ENCODE data around the gene PELI1.

- TF ChIP-seq CTCF (IDR thresholded peaks at IDR 0.05) (no peak), POLR2A (IDR thresholded peaks at IDR 0.05) (no peak)
These were observed 20.4 kb upstream of the PELI1 start for GRCh38 chr2:64164629-64165028.

Data from stomach (tissue), 4 donors.